ENCODE measurements around the gene CCDC91. TPM values are rescaled to one million over a fixed set of nuclear protein-coding genes. Genes with fewer than 3 reads are reported as not detected.
A peak's percentile ranks its signal among the peaks of the same experiment; 100 is the strongest.

CCDC91 gene
- total RNA-seq, 1 experiment from 2014 or later, result 15.7 TPM

- peak overlapping the region; percentile 65 for H3K27ac Mint-ChIP-seq
- TF ChIP-seq NR1H2 (CRISPR knock-in tag; IDR thresholded peaks at IDR 0.05) (no peak), MYBL2 (CRISPR knock-in tag; IDR thresholded peaks at IDR 0.05) (no peak), JUN (CRISPR knock-in tag; IDR thresholded peaks at IDR 0.05) (no peak), NFYB (CRISPR knock-in tag; conservative IDR thresholded peaks at IDR 0.05; ENCODE audit: low read depth) (no peak), NFATC4 (CRISPR knock-in tag; IDR thresholded peaks at IDR 0.05) (no peak), MXD4 (CRISPR knock-in tag; IDR thresholded peaks at IDR 0.05; ENCODE audit: borderline replicate concordance) (no peak), TP53 (CRISPR knock-in tag; IDR thresholded peaks at IDR 0.05) (no peak), ZNF263 (CRISPR knock-in tag; IDR thresholded peaks at IDR 0.05; ENCODE audit: low read depth) (no peak), FOXP4 (CRISPR knock-in tag; IDR thresholded peaks at IDR 0.05) (no peak), EMX1 (CRISPR knock-in tag; IDR thresholded peaks at IDR 0.05) (no peak), SOX15 (CRISPR knock-in tag; IDR thresholded peaks at IDR 0.05) (no peak), ATF1 (CRISPR knock-in tag; IDR thresholded peaks at IDR 0.05) (no peak), CDX4 (CRISPR knock-in tag; IDR thresholded peaks at IDR 0.05; ENCODE audit: borderline replicate concordance) (no peak), AR (CRISPR knock-in tag; IDR thresholded peaks at IDR 0.05) (no peak), ATF3 (CRISPR knock-in tag; conservative IDR thresholded peaks at IDR 0.05) (no peak), TEAD1 (CRISPR knock-in tag; IDR thresholded peaks at IDR 0.05) (no peak), ZNF138 (CRISPR knock-in tag; conservative IDR thresholded peaks at IDR 0.05) (no peak), ZSCAN18 (CRISPR knock-in tag; IDR thresholded peaks at IDR 0.05) (no peak), ZBTB43 (CRISPR knock-in tag; IDR thresholded peaks at IDR 0.05) (no peak), IRF1 (CRISPR knock-in tag; IDR thresholded peaks at IDR 0.05) (no peak)
- H3K9me3 Mint-ChIP-seq, result peaks cover 6% of the 10 kb centered on the region
- no peak for DNase-seq (ENCODE audit: low spot score)
- peaks cover 5% of the 10 kb centered on the region for H3K36me3 Mint-ChIP-seq
- no peak overlapping the region for H3K4me3 Mint-ChIP-seq
- no peaks in the 10 kb centered on the region for H3K27me3 Mint-ChIP-seq (ENCODE audit: low read depth)
- ATAC-seq, result no peak
- POLR2A ChIA-PET, result no interaction called here
- peaks cover 53% of the 10 kb centered on the region for H3K4me1 Mint-ChIP-seq
- CTCF ChIA-PET, result no interaction called here
Observed at GRCh38 chr12:28456934-28457710, 266.9 kb downstream of the CCDC91 start.
